Astrocyte of the cerebellum (primary cell): ENCODE measurements around the gene FAM78A.
"Not testable (repeated sequence)": the region's sequence is repeated elsewhere in the genome, so short reads cannot be mapped to it uniquely, and the experiment has no call there.

Experiments used
- DNase-seq: peaks from one replicate; pipeline ENCODE4 v3.0.0-alpha.2; 2011; ENCODE audit warnings: low read depth
- H3K4me3 ChIP-seq: 2 replicates; pipeline ENCODE4 v1.5.1; 2011; ENCODE audit warnings: mild to moderate bottlenecking, low read depth, low read length, moderate library complexity
- CTCF ChIP-seq: IDR thresholded peaks from 2 replicates; pipeline ENCODE4 v1.5.1; 2012; ENCODE audit warnings: low read length, low read depth, moderate library complexity, mild to moderate bottlenecking; ENCODE audit errors: missing control alignments
- in situ Hi-C: cut with HindIII; loops from 2 replicates; pipeline ENCODE4 v1.10.0; 2017; ENCODE audit warnings: low sequenced_read_pairs

Gene FAM78A

GRCh38 chr9:131266266-131267229 is 9.8 kb downstream of the FAM78A start:
- no peak for TF ChIP-seq CTCF
- in situ Hi-C loops, result no loop called here
- no peak overlapping the region for H3K4me3 ChIP-seq
- DNase-seq, result no peak

- in situ Hi-C loops, result no loop called here
- no peak for TF ChIP-seq CTCF
- no peak for DNase-seq
Measured at GRCh38 chr9:131264231-131264630, 12.1 kb downstream of the FAM78A start.

GRCh38 chr9:131263701-131264100 is 12.6 kb downstream of the FAM78A start:
- in situ Hi-C loops, result no loop called here
- TF ChIP-seq CTCF, result no peak
- no peak for DNase-seq
- no peak overlapping the region for H3K4me3 ChIP-seq

More at GRCh38 chr9:131264231-131264630, 12.1 kb downstream of the FAM78A start:
- H3K4me3 ChIP-seq, result no peak overlapping the region

GRCh38 chr9:131263033-131263343 is 13.3 kb downstream of the FAM78A start:
- DNase-seq, H3K4me3 ChIP-seq, in situ Hi-C loops: not testable (repeated sequence)

GRCh38 chr9:131262327-131263032 is 13.8 kb downstream of the FAM78A start:
- TF ChIP-seq CTCF, result no peak
- H3K4me3 ChIP-seq, result no peak overlapping the region
- in situ Hi-C loops, result no loop called here
- DNase-seq, result no peak

GRCh38 chr9:131260751-131261452 is 15.4 kb downstream of the FAM78A start:
- in situ Hi-C loops, result no loop called here
- no peak for DNase-seq
- TF ChIP-seq CTCF, result no peak
- no peak overlapping the region for H3K4me3 ChIP-seq
